Measurements from ENCODE around the gene TMX3.
A peak's percentile ranks its signal among the peaks of the same experiment; 100 is the strongest.

The TMX3 gene, protein sequence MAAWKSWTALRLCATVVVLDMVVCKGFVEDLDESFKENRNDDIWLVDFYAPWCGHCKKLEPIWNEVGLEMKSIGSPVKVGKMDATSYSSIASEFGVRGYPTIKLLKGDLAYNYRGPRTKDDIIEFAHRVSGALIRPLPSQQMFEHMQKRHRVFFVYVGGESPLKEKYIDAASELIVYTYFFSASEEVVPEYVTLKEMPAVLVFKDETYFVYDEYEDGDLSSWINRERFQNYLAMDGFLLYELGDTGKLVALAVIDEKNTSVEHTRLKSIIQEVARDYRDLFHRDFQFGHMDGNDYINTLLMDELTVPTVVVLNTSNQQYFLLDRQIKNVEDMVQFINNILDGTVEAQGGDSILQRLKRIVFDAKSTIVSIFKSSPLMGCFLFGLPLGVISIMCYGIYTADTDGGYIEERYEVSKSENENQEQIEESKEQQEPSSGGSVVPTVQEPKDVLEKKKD

DNA sequence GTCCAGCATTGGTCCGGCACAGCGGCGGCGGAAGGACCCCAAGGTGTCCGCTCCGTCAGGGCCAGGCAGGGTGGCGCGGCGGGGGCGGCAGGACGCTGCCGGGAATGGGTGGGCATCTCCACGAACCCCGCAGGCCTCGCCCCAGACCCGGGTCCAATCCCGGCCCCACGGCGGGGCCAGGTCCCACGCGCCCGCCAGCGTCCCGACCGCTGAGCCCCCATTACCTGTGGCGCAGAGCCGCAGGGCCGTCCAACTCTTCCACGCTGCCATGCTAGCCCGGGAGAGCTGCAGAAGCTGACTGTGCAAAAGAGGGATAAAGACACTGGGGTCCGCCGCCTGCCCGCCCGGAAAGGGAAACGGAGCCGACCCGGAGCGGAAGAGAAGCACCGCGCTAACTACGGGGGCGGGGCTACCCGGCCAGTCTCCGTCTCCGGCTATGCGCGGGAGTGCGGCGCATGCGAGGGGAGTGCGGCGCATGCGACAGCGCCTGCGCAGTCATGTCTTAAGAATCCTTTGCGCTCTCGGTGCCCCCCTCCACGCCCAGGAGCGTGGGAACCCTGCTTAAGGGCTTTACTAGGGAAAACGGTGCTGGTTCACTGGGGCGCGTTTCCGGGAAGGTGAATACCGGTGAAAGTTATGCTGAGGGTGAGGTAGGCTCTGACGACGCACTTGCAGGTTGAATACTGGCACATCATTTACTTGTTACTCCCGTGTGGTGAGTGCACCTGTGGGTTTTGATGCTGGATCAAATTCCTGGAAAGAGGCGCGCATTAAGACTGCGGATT is at the start of gene TMX3:
Gene TMX3, minus strand, starts transcription at position 397 of the 785 bp plus-strand sequence. Its CDS starts 127 bp downstream, at position 270.
- Histone ChIP-seq H3K9me3 (ENCODE audit: control insufficient read depth in 2 of 2, low read length in 2 of 2) (no peaks in the 10 kb centered on the region), H3K4me1 (ENCODE audit: control insufficient read depth, insufficient read depth, low read length) (peaks cover 7% of the 10 kb centered on the region), H3K27ac (ENCODE audit: low read length) (peak within 1 kb of the TSS; percentile 18), H3K9ac (ENCODE audit: low read length in 2 of 2) (peak within 1 kb of the TSS; percentile 69 to 86), H3K27me3 (ENCODE audit: control insufficient read depth in 1 of 2, insufficient read depth in 2 of 2, low read length in 2 of 2) (no peaks in the 10 kb centered on the region), H3K4me3 (ENCODE audit: low read length in 2 of 2) (peak within 1 kb of the TSS; percentile 97 to 99), H3K36me3 (ENCODE audit: control insufficient read depth in 2 of 2, insufficient read depth in 2 of 2, low read length in 2 of 2) (peaks cover 8 to 11% of the 10 kb centered on the region in 2 donors)

DNA sequence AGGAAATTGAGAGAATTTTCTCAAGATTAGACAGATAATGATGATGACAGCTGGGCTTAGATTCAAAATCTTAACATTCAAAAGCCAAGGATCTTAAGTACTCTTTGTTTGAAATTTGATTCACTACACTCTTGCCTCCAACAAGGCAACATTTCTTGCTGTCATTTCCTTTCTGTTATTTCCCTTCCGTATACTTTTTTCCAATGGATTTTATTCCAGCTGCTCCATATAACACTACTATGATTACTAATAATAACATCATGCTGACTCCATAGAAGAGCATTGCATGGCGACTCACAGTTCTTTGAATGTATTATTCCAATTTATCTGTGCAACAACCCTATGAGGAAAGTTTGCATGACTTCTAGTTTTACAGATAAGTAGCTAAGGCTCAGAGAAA is 49.1 kb upstream of the TMX3 start:
- no peaks in the 10 kb centered on the region for H3K36me3 ChIP-seq (ENCODE audit: control insufficient read depth in 2 of 2, insufficient read depth in 2 of 2, low read length in 2 of 2)
- H3K27ac ChIP-seq (ENCODE audit: low read length): no peak overlapping the region
- H3K4me1 ChIP-seq (ENCODE audit: control insufficient read depth, insufficient read depth, low read length): no peaks in the 10 kb centered on the region
- no peaks in the 10 kb centered on the region for H3K27me3 ChIP-seq (ENCODE audit: control insufficient read depth in 1 of 2, insufficient read depth in 2 of 2, low read length in 2 of 2)
- H3K9ac ChIP-seq (ENCODE audit: low read length in 2 of 2): no peak overlapping the region
- H3K4me3 ChIP-seq (ENCODE audit: low read length in 2 of 2): no peak overlapping the region
- H3K9me3 ChIP-seq (ENCODE audit: control insufficient read depth in 2 of 2, low read length in 2 of 2): no peaks in the 10 kb centered on the region

DNA sequence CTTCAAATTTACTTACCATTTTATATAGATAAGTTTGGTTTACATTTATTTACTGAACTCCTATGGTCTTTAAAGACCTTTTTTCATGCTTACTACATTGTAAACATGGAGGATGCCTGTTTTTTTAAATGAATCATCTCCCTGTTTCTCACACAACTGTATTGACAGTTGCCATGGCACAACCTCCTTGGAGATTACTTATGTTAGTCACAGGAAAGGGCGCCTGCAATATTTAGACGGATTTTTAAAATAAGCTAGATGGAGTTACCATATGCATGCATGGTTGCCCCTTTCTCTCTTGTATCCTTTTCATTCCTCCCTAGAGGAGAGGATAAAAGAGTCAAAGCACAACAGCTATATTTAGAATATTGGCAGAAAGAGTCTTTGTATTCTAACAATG is 48.2 kb upstream of the TMX3 start:
- Histone ChIP-seq H3K4me1 (ENCODE audit: control insufficient read depth, insufficient read depth, low read length) (no peaks in the 10 kb centered on the region), H3K27ac (ENCODE audit: low read length) (no peak overlapping the region), H3K36me3 (ENCODE audit: control insufficient read depth in 2 of 2, insufficient read depth in 2 of 2, low read length in 2 of 2) (no peaks in the 10 kb centered on the region), H3K27me3 (ENCODE audit: control insufficient read depth in 1 of 2, insufficient read depth in 2 of 2, low read length in 2 of 2) (no peaks in the 10 kb centered on the region), H3K9me3 (ENCODE audit: control insufficient read depth in 2 of 2, low read length in 2 of 2) (no peaks in the 10 kb centered on the region), H3K9ac (ENCODE audit: low read length in 2 of 2) (no peak overlapping the region), H3K4me3 (ENCODE audit: low read length in 2 of 2) (no peak overlapping the region)

DNA sequence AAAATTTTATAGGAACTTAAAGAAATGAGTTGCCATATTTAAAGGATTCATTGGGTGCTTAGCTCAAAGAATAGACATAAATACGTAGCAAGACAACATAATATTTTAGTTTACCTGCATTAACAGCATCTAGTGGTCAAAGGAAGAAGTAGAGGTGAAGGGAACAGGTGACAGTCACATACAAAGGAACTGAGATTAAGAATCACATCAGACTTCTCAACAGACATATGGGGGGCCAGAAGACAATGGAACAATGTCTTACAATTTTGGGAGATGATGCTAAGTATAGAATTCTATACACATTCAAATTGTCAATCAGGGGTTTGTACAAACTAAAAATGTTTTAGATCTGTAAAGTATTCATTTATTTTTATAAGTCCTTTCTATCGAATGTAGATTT is 44.4 kb upstream of the TMX3 start:
- H3K4me3 ChIP-seq (ENCODE audit: low read length in 2 of 2): no peak overlapping the region
- H3K27ac ChIP-seq (ENCODE audit: low read length): no peak overlapping the region
- H3K9me3 ChIP-seq (ENCODE audit: control insufficient read depth in 2 of 2, low read length in 2 of 2): no peaks in the 10 kb centered on the region
- no peaks in the 10 kb centered on the region for H3K4me1 ChIP-seq (ENCODE audit: control insufficient read depth, insufficient read depth, low read length)
- H3K27me3 ChIP-seq (ENCODE audit: control insufficient read depth in 1 of 2, insufficient read depth in 2 of 2, low read length in 2 of 2): no peaks in the 10 kb centered on the region
- H3K9ac ChIP-seq (ENCODE audit: low read length in 2 of 2): no peak overlapping the region
- no peaks in the 10 kb centered on the region for H3K36me3 ChIP-seq (ENCODE audit: control insufficient read depth in 2 of 2, insufficient read depth in 2 of 2, low read length in 2 of 2)

DNA sequence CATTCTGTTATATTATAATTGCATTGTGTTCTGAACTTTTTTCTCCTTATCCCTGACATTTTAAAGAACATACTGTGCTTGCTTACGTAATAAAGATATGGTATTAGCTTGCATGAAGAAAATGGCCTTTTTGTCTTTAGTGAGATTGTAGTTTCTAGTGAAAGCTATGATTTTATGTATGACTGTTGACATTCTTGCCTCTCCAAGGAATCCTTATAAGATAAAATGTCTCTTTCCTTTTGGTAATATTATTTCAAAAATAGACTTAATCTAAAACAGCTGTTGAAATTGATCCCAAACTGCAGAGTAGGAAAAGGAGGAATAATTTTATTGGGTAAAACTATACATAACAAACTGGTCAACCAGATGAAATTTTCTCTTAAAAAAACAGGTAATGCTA is 42.2 kb upstream of the TMX3 start:
- Histone ChIP-seq H3K9ac (ENCODE audit: low read length in 2 of 2) (no peak overlapping the region), H3K4me3 (ENCODE audit: low read length in 2 of 2) (no peak overlapping the region), H3K27me3 (ENCODE audit: control insufficient read depth in 1 of 2, insufficient read depth in 2 of 2, low read length in 2 of 2) (no peaks in the 10 kb centered on the region), H3K9me3 (ENCODE audit: control insufficient read depth in 2 of 2, low read length in 2 of 2) (no peaks in the 10 kb centered on the region), H3K36me3 (ENCODE audit: control insufficient read depth in 2 of 2, insufficient read depth in 2 of 2, low read length in 2 of 2) (no peaks in the 10 kb centered on the region), H3K4me1 (ENCODE audit: control insufficient read depth, insufficient read depth, low read length) (no peaks in the 10 kb centered on the region), H3K27ac (ENCODE audit: low read length) (no peak overlapping the region)

DNA sequence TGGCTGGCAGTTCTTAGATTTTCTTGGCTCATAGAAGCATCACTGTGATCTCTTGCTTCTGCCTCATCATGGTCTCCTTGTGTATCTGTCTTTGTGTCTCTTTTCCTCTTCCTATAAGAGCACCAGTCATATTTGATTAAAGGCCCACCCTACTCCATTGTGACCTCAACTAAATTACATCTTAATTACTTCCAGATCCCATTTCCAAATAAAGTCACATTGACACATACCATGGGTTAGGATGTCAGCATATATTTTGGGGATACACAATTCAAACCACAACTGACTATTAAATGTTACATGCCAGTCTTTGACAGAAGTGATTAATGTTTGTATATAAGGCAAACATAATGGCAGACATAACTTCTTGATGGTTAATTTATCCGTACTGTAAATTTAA is 27.3 kb upstream of the TMX3 start:
- Histone ChIP-seq H3K27ac (ENCODE audit: low read length) (no peak overlapping the region), H3K27me3 (ENCODE audit: control insufficient read depth in 1 of 2, insufficient read depth in 2 of 2, low read length in 2 of 2) (no peaks in the 10 kb centered on the region), H3K4me1 (ENCODE audit: control insufficient read depth, insufficient read depth, low read length) (no peaks in the 10 kb centered on the region), H3K9me3 (ENCODE audit: control insufficient read depth in 2 of 2, low read length in 2 of 2) (no peaks in the 10 kb centered on the region), H3K9ac (ENCODE audit: low read length in 2 of 2) (no peak overlapping the region), H3K4me3 (ENCODE audit: low read length in 2 of 2) (no peak overlapping the region), H3K36me3 (ENCODE audit: control insufficient read depth in 2 of 2, insufficient read depth in 2 of 2, low read length in 2 of 2) (no peaks in the 10 kb centered on the region)

DNA sequence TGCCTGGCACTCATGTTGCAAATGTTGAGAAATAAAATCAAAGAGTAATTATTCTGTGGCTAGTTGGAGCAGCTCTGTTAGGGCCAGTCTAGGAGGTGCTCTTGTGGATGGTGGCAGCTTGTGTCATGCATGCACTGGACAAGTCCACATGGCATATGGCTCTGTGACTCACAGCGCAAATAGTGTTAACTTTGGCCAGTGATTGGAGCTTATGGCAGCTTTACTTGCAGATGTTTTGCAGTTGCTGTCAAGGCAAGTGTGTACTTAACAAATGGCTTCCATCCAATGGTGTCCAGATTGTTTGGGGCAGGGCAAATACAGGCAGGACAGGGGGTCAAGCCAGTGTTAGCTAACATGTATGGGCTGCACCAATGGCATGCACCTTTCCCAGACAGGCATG is 26.1 kb upstream of the TMX3 start:
- H3K4me1 ChIP-seq (ENCODE audit: control insufficient read depth, insufficient read depth, low read length): no peaks in the 10 kb centered on the region
- H3K9me3 ChIP-seq (ENCODE audit: control insufficient read depth in 2 of 2, low read length in 2 of 2): no peaks in the 10 kb centered on the region
- no peak overlapping the region for H3K4me3 ChIP-seq (ENCODE audit: low read length in 2 of 2)
- no peak overlapping the region for H3K9ac ChIP-seq (ENCODE audit: low read length in 2 of 2)
- H3K36me3 ChIP-seq (ENCODE audit: control insufficient read depth in 2 of 2, insufficient read depth in 2 of 2, low read length in 2 of 2): no peaks in the 10 kb centered on the region
- H3K27ac ChIP-seq (ENCODE audit: low read length): no peak overlapping the region
- H3K27me3 ChIP-seq (ENCODE audit: control insufficient read depth in 1 of 2, insufficient read depth in 2 of 2, low read length in 2 of 2): no peaks in the 10 kb centered on the region

DNA sequence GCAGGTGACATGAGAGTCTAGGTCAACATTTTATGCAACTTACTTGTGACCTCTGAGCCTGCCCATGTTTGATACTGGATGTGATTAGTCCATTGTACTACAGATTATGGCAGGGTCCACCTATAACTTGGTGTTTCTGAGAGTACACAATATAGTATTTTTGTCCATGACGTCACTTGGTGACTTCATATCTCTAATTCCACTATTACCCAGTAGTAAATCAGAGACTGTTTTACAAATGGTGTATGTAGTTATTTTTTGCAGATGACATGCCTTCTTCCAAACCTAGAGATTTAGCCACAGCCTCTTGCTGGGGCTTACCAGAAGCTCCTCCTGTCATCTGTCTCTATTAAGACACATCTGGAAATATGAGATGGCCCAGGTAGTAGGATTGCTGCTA is 24.6 kb upstream of the TMX3 start:
- H3K4me3 ChIP-seq (ENCODE audit: low read length in 2 of 2): no peak overlapping the region
- H3K36me3 ChIP-seq (ENCODE audit: control insufficient read depth in 2 of 2, insufficient read depth in 2 of 2, low read length in 2 of 2): no peaks in the 10 kb centered on the region
- no peak overlapping the region for H3K27ac ChIP-seq (ENCODE audit: low read length)
- H3K9me3 ChIP-seq (ENCODE audit: control insufficient read depth in 2 of 2, low read length in 2 of 2): no peaks in the 10 kb centered on the region
- no peaks in the 10 kb centered on the region for H3K4me1 ChIP-seq (ENCODE audit: control insufficient read depth, insufficient read depth, low read length)
- H3K9ac ChIP-seq (ENCODE audit: low read length in 2 of 2): no peak overlapping the region
- no peaks in the 10 kb centered on the region for H3K27me3 ChIP-seq (ENCODE audit: control insufficient read depth in 1 of 2, insufficient read depth in 2 of 2, low read length in 2 of 2)

DNA sequence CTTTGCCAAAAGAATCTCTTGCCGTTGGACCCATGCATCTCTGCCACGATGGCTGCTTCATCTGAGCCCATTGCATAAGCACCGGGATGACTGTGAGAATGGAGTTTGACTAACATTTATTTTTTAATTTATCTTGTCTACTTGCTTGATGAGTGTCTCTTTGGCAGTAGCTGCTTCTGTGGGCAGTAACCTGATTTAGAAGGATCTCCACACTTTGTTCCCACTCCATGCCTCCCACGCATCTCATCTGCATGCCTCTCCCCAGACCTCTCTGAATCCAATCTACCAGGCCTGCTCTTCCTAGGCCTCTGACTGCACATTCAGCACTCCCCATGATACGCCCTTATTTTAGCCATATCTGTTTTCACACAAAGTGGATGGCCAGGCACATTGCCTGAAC is 23.7 kb upstream of the TMX3 start:
- H3K27ac ChIP-seq (ENCODE audit: low read length): no peak overlapping the region
- no peaks in the 10 kb centered on the region for H3K9me3 ChIP-seq (ENCODE audit: control insufficient read depth in 2 of 2, low read length in 2 of 2)
- H3K27me3 ChIP-seq (ENCODE audit: control insufficient read depth in 1 of 2, insufficient read depth in 2 of 2, low read length in 2 of 2): no peaks in the 10 kb centered on the region
- H3K4me3 ChIP-seq (ENCODE audit: low read length in 2 of 2): no peak overlapping the region
- H3K4me1 ChIP-seq (ENCODE audit: control insufficient read depth, insufficient read depth, low read length): no peaks in the 10 kb centered on the region
- no peaks in the 10 kb centered on the region for H3K36me3 ChIP-seq (ENCODE audit: control insufficient read depth in 2 of 2, insufficient read depth in 2 of 2, low read length in 2 of 2)
- no peak overlapping the region for H3K9ac ChIP-seq (ENCODE audit: low read length in 2 of 2)

DNA sequence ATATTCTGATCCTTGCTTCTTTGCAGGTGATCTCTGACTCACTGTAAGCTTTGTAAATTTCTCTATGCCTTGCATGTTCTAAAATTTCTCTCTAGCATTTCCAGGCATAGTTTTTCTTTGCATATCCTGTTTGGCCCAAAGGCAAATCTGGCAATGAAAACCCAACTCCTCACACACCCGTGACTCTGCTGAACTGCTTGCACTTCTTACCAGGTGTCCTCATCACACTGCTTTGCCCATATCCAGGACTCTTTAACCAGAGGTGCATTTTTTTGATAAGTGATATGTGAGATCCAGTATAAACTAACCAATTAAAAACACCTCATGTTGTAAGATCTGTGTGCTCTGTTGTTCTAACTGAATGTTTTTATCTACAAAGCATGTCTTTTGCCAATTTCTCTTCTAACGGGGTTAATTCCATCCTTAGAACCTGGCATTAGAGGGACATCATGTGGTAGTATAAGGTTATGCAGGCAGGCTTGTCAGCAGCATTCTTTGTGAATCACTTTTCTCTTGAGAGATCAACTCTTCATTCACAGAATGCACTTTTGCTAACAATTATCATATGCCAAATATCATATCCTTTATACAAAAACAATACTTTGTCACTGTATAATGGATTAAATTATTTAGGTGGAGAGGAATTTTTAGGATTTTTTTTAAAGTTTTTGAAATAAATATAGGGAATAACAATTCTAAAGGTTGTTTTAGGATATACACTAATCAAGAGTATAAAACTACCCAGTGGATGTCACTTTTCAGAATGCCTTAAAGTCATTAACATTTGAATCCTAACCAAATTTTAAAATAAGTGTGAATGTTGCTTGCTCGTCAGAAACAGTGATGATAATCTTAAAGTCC is 20.8 kb upstream of the TMX3 start:
- Histone ChIP-seq H3K4me3 (ENCODE audit: low read length in 2 of 2) (no peak overlapping the region), H3K9me3 (ENCODE audit: control insufficient read depth in 2 of 2, low read length in 2 of 2) (no peaks in the 10 kb centered on the region), H3K27ac (ENCODE audit: low read length) (no peak overlapping the region), H3K27me3 (ENCODE audit: control insufficient read depth in 1 of 2, insufficient read depth in 2 of 2, low read length in 2 of 2) (no peaks in the 10 kb centered on the region), H3K9ac (ENCODE audit: low read length in 2 of 2) (no peak overlapping the region), H3K36me3 (ENCODE audit: control insufficient read depth in 2 of 2, insufficient read depth in 2 of 2, low read length in 2 of 2) (no peaks in the 10 kb centered on the region), H3K4me1 (ENCODE audit: control insufficient read depth, insufficient read depth, low read length) (no peaks in the 10 kb centered on the region)

Measured in stomach smooth muscle (tissue), 2 donors.